GM06990 (cell line): ENCODE results near the gene SEMA4C.

ENCODE experiments used
- DNase-seq: peaks from one replicate; pipeline ENCODE4 v3.0.0-alpha.2; 2011; ENCODE audit not compliant: insufficient read length; ENCODE audit errors: extremely low read depth
- H3K27me3 ChIP-seq: replicated peaks from 2 replicates; pipeline ENCODE4 v1.6.0; 2011; ENCODE audit warnings: low read length; ENCODE audit not compliant: control insufficient read depth, insufficient read depth
- H3K36me3 ChIP-seq: 2 replicates; pipeline ENCODE4 v1.5.1; 2011; ENCODE audit warnings: low read length; ENCODE audit not compliant: control insufficient read depth, insufficient read depth
- H3K4me3 ChIP-seq: replicated peaks from 2 replicates; pipeline ENCODE4 v1.5.1; 2011; ENCODE audit warnings: low read depth, mild to moderate bottlenecking, control low read depth, low read length
- TF ChIP-seq, protein P1 (sequence below): IDR thresholded peaks from 2 replicates; pipeline ENCODE4 v1.5.1; 2011; ENCODE audit warnings: low read length, control low read depth, mild to moderate bottlenecking, inconsistent platforms; ENCODE audit not compliant: insufficient read depth, poor library complexity, severe bottlenecking

The SEMA4C gene

GRCh38 chr2:96900237-96900636 lies 30.4 kb upstream of the SEMA4C start:
- Histone ChIP-seq H3K36me3 (no peaks in the 10 kb centered on the region), H3K27me3 (peaks cover 2% of the 10 kb centered on the region; the same call in 1 of the 2 replicates), H3K4me3 (no peak overlapping the region)
- DNase-seq, result no peak
- TF ChIP-seq, protein P1, sequence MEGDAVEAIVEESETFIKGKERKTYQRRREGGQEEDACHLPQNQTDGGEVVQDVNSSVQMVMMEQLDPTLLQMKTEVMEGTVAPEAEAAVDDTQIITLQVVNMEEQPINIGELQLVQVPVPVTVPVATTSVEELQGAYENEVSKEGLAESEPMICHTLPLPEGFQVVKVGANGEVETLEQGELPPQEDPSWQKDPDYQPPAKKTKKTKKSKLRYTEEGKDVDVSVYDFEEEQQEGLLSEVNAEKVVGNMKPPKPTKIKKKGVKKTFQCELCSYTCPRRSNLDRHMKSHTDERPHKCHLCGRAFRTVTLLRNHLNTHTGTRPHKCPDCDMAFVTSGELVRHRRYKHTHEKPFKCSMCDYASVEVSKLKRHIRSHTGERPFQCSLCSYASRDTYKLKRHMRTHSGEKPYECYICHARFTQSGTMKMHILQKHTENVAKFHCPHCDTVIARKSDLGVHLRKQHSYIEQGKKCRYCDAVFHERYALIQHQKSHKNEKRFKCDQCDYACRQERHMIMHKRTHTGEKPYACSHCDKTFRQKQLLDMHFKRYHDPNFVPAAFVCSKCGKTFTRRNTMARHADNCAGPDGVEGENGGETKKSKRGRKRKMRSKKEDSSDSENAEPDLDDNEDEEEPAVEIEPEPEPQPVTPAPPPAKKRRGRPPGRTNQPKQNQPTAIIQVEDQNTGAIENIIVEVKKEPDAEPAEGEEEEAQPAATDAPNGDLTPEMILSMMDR, result no peak

DNA sequence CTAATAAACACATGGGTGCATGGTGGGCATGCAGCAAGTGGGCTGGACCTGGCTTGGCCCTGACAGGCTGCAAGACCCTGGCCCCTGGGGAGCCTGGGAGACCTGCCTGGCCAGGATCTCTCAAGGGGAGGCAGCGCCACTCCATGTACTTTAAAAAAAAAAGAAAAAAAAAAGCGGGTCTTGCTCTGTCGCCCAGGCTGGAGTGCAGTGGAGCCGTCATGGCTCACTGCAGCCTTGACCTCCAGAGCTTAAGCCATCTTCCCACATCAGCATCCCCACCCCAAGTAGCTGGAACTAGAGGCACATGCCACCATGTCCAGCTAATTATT lies 29.5 kb upstream of the SEMA4C start:
- no peak for DNase-seq
- H3K36me3 ChIP-seq, result no peaks in the 10 kb centered on the region
- H3K4me3 ChIP-seq, result no peak overlapping the region
- TF ChIP-seq, protein P1, result no peak
- peaks cover 2% of the 10 kb centered on the region; the same call in 1 of the 2 replicates for H3K27me3 ChIP-seq

- TF ChIP-seq, protein P1, result no peak
- H3K27me3 ChIP-seq, result peaks cover 2% of the 10 kb centered on the region; the same call in 1 of the 2 replicates
- no peaks in the 10 kb centered on the region for H3K36me3 ChIP-seq
- DNase-seq, result no peak
- no peak overlapping the region for H3K4me3 ChIP-seq
These were observed 28.9 kb upstream of the SEMA4C start for GRCh38 chr2:96898641-96899412.

- TF ChIP-seq, protein P1, result no peak
- Histone ChIP-seq H3K27me3 (peaks cover 2% of the 10 kb centered on the region; the same call in 1 of the 2 replicates), H3K36me3 (no peaks in the 10 kb centered on the region)
These were observed 28.2 kb upstream of the SEMA4C start for GRCh38 chr2:96898135-96898505.

GRCh38 chr2:96897491-96898134 lies 27.7 kb upstream of the SEMA4C start:
- Histone ChIP-seq H3K27me3 (peaks cover 2% of the 10 kb centered on the region; the same call in 1 of the 2 replicates), H3K4me3 (no peak overlapping the region), H3K36me3 (no peaks in the 10 kb centered on the region)
- no peak for DNase-seq
- TF ChIP-seq, protein P1, result no peak

More at GRCh38 chr2:96898135-96898505, 28.2 kb upstream of the SEMA4C start:
- no peak for DNase-seq
- H3K4me3 ChIP-seq, result no peak overlapping the region
